GM12892 (cell line): Measurements from ENCODE around the gene RAB11A.

Source experiments
- POLR2A ChIP-seq: IDR thresholded peaks from 2 replicates; pipeline ENCODE4 v1.6.1; 2011; ENCODE audit warnings: low read depth, low read length, control low read depth
- POLR2AphosphoS5 ChIP-seq: IDR thresholded peaks from 2 replicates; pipeline ENCODE4 v1.6.1; 2011; ENCODE audit warnings: low read depth, low read length, control low read depth

- TF ChIP-seq POLR2A (no peak), POLR2AphosphoS5 (no peak)
Observed at GRCh38 chr15:65916664-65917406, 47.5 kb downstream of the RAB11A start.
